ENCODE results near the gene RAB11FIP3.

GRCh38 chr16:376817-377418 is 48.5 kb upstream of the RAB11FIP3 start:
- TF ChIP-seq CTCF (IDR thresholded peaks at IDR 0.05) = no peak
- TF ChIP-seq EP300 (IDR thresholded peaks at IDR 0.05; ENCODE audit: borderline replicate concordance in 1 of 2, low read depth in 1 of 2, low read length in 1 of 2) = no peak
- TF ChIP-seq RFX5 (IDR thresholded peaks at IDR 0.05; ENCODE audit: low read length) = no peak
- TF ChIP-seq, protein P1, sequence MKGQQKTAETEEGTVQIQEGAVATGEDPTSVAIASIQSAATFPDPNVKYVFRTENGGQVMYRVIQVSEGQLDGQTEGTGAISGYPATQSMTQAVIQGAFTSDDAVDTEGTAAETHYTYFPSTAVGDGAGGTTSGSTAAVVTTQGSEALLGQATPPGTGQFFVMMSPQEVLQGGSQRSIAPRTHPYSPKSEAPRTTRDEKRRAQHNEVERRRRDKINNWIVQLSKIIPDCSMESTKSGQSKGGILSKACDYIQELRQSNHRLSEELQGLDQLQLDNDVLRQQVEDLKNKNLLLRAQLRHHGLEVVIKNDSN (IDR thresholded peaks at IDR 0.05; ENCODE audit: borderline replicate concordance, low read depth) = no peak
- TF ChIP-seq EZH2phosphoT487 (IDR thresholded peaks at IDR 0.05; ENCODE audit: borderline replicate concordance, low read depth) = no peak
- TF ChIP-seq JUND (IDR thresholded peaks at IDR 0.05) = no peak
- no peak for TF ChIP-seq POLR2AphosphoS5 (IDR thresholded peaks at IDR 0.05; ENCODE audit: low read depth, low read length)
